A673 (cell line): ENCODE data around the gene FAM163A.

Experiments
- CTCF ChIP-seq: fragments of 300-800, 200-600 bp; sonication (generic); conservative IDR thresholded peaks from 2 replicates; pipeline ENCODE4 v1.5.1; 2017; ENCODE audit warnings: low read depth, mild to moderate bottlenecking, antibody characterized with exemption, low read length, moderate library complexity, mixed read lengths
- EZH2 ChIP-seq: fragments of 200-600 bp; sonication (generic); IDR thresholded peaks from 2 replicates; pipeline ENCODE4 v1.6.1; 2017; ENCODE audit warnings: borderline replicate concordance, low read depth, mild to moderate bottlenecking, mixed read lengths, antibody characterized with exemption, low read length; ENCODE audit not compliant: poor library complexity, severe bottlenecking

- TF ChIP-seq CTCF (no peak), EZH2 (no peak)
Measured at GRCh38 chr1:179794669-179795068, 51.6 kb downstream of the FAM163A start.
